Mucosa of stomach (tissue), 1 donor: ENCODE data around the gene ZNRD2.
"Not testable (repeated sequence)": the region's sequence is repeated elsewhere in the genome, so short reads cannot be mapped to it uniquely, and the experiment has no call there.

Source experiments
- H3K27me3 ChIP-seq: one replicate; pipeline ENCODE4 v1.7.0; 2013; ENCODE audit warnings: mild to moderate bottlenecking, low read length; ENCODE audit not compliant: control insufficient read depth, insufficient read depth
- H3K36me3 ChIP-seq: one replicate; pipeline ENCODE4 v1.7.0; 2013; ENCODE audit warnings: low read length; ENCODE audit not compliant: control insufficient read depth, insufficient read depth
- H3K4me1 ChIP-seq: one replicate; pipeline ENCODE4 v1.7.0; 2013; ENCODE audit warnings: mild to moderate bottlenecking, low read length; ENCODE audit not compliant: control insufficient read depth, insufficient read depth
- H3K4me3 ChIP-seq: one replicate; pipeline ENCODE4 v1.7.0; 2013; ENCODE audit warnings: low read length
- H3K9ac ChIP-seq: one replicate; pipeline ENCODE4 v1.7.0; 2013; ENCODE audit warnings: mild to moderate bottlenecking, low read length, moderate library complexity
- H3K9me3 ChIP-seq: one replicate; pipeline ENCODE4 v1.7.0; 2013; ENCODE audit warnings: mild to moderate bottlenecking, low read length, moderate library complexity; ENCODE audit not compliant: control insufficient read depth
- donor health status: Pancreatic carcinoma.

The ZNRD2 gene

GRCh38 chr11:65569973-65570918 is at the start of gene ZNRD2:
ZNRD2 (plus strand) TSS chr11:65570477; CDS start chr11:65570492, 15 bp downstream.
- Histone ChIP-seq H3K4me1 (peaks cover 51% of the 10 kb centered on the region), H3K27me3 (no peaks in the 10 kb centered on the region), H3K4me3 (peak within 1 kb of the TSS; percentile 91)

GRCh38 chr11:65521777-65522521 is 48.3 kb upstream of the ZNRD2 start:
- not testable (repeated sequence) for H3K4me3 ChIP-seq, H3K27me3 ChIP-seq, H3K9me3 ChIP-seq, H3K36me3 ChIP-seq, H3K9ac ChIP-seq
- H3K4me1 ChIP-seq = peaks cover 14% of the 10 kb centered on the region

More at GRCh38 chr11:65569973-65570918, at the start of gene ZNRD2:
- Histone ChIP-seq H3K9ac (peak within 1 kb of the TSS; percentile 82), H3K36me3 (no peaks in the 10 kb centered on the region), H3K9me3 (no peaks in the 10 kb centered on the region)

- not testable (repeated sequence) for H3K9ac ChIP-seq, H3K4me3 ChIP-seq, H3K9me3 ChIP-seq
These were observed 47.3 kb upstream of the ZNRD2 start for GRCh38 chr11:65522718-65523630.

GRCh38 chr11:65523631-65523968 is 46.7 kb upstream of the ZNRD2 start:
- not testable (repeated sequence) for H3K4me3 ChIP-seq, H3K36me3 ChIP-seq, H3K9me3 ChIP-seq, H3K9ac ChIP-seq, H3K27me3 ChIP-seq
- H3K4me1 ChIP-seq = peaks cover 14% of the 10 kb centered on the region

More at GRCh38 chr11:65522718-65523630, 47.3 kb upstream of the ZNRD2 start:
- not testable (repeated sequence) for H3K36me3 ChIP-seq, H3K27me3 ChIP-seq
- peaks cover 14% of the 10 kb centered on the region for H3K4me1 ChIP-seq

- Histone ChIP-seq H3K9ac (peak overlapping the region; percentile 34), H3K36me3 (no peaks in the 10 kb centered on the region), H3K27me3 (no peaks in the 10 kb centered on the region), H3K4me3 (no peak overlapping the region), H3K4me1 (peaks cover 14% of the 10 kb centered on the region), H3K9me3 (no peaks in the 10 kb centered on the region)
These were observed 46.1 kb upstream of the ZNRD2 start for GRCh38 chr11:65524014-65524740.

GRCh38 chr11:65524741-65525545 is 45.3 kb upstream of the ZNRD2 start, which contains the start of gene SCYL1:
SCYL1 (plus strand) TSS chr11:65525083; CDS start chr11:65525154, 71 bp downstream.
- H3K9me3 ChIP-seq = no peaks in the 10 kb centered on the region
- peak within 1 kb of the TSS; percentile 83 for H3K9ac ChIP-seq
- H3K27me3 ChIP-seq = no peaks in the 10 kb centered on the region
- peak within 1 kb of the TSS; percentile 81 for H3K4me3 ChIP-seq
- peaks cover 14% of the 10 kb centered on the region for H3K4me1 ChIP-seq
- H3K36me3 ChIP-seq = peaks cover 4% of the 10 kb centered on the region

GRCh38 chr11:65525546-65526480 is 44.5 kb upstream of the ZNRD2 start:
- peaks cover 14% of the 10 kb centered on the region for H3K4me1 ChIP-seq
- no peaks in the 10 kb centered on the region for H3K9me3 ChIP-seq
- H3K9ac ChIP-seq = peak overlapping the region; percentile 83
- H3K4me3 ChIP-seq = peak overlapping the region; percentile 81
- no peaks in the 10 kb centered on the region for H3K27me3 ChIP-seq
- H3K36me3 ChIP-seq = peaks cover 4% of the 10 kb centered on the region

GRCh38 chr11:65526744-65527143 is 43.5 kb upstream of the ZNRD2 start:
- H3K9me3 ChIP-seq = no peaks in the 10 kb centered on the region
- no peaks in the 10 kb centered on the region for H3K27me3 ChIP-seq
- peaks cover 13% of the 10 kb centered on the region for H3K36me3 ChIP-seq
- no peak overlapping the region for H3K9ac ChIP-seq
- H3K4me3 ChIP-seq = no peak overlapping the region
- peaks cover 14% of the 10 kb centered on the region for H3K4me1 ChIP-seq

- no peaks in the 10 kb centered on the region for H3K27me3 ChIP-seq
- H3K4me1 ChIP-seq = peaks cover 14% of the 10 kb centered on the region
- H3K36me3 ChIP-seq = peaks cover 21% of the 10 kb centered on the region
- H3K9me3 ChIP-seq = no peaks in the 10 kb centered on the region
- H3K4me3 ChIP-seq = no peak overlapping the region
- H3K9ac ChIP-seq = no peak overlapping the region
These were observed 41.4 kb upstream of the ZNRD2 start for GRCh38 chr11:65528819-65529350.
